RWPE2 (cell line): Measurements from ENCODE around the gene ADK.
"Not testable (repeated sequence)": the region's sequence is repeated elsewhere in the genome, so short reads cannot be mapped to it uniquely, and the experiment has no call there.

Experiments used
- ATAC-seq: fragments of 200-7000 bp; cut with Tn5 transposase; 3 replicates; pipeline ENCODE4 v1.9.1; 2021; ENCODE audit warnings: low read depth
- DNase-seq: peaks from one replicate; pipeline ENCODE4 v3.0.0-alpha.2; 2020; ENCODE audit warnings: low spot score
- H3K27ac ChIP-seq: fragments of 450-650 bp; 2 replicates; pipeline ENCODE4 v1.5.1; 2017; ENCODE audit warnings: mild to moderate bottlenecking; ENCODE audit not compliant: poor library complexity, severe bottlenecking
- H3K27me3 ChIP-seq: fragments of 250-450 bp; sonication (Bioruptor Pico); 2 replicates; pipeline ENCODE4 v1.5.1; 2021; ENCODE audit warnings: mild to moderate bottlenecking, moderate library complexity; ENCODE audit not compliant: insufficient read depth, poor library complexity, severe bottlenecking
- H3K36me3 ChIP-seq: fragments of 250-450 bp; sonication (Bioruptor Pico); 2 replicates; pipeline ENCODE4 v1.5.1; 2020; ENCODE audit warnings: low read depth, mild to moderate bottlenecking, moderate library complexity
- H3K4me1 ChIP-seq: fragments of 250-450 bp; sonication (Bioruptor Pico); 2 replicates; pipeline ENCODE4 v1.5.1; 2021; ENCODE audit warnings: mild to moderate bottlenecking, moderate library complexity; ENCODE audit not compliant: insufficient read depth, poor library complexity, severe bottlenecking
- H3K4me3 ChIP-seq: fragments of 250-450 bp; sonication (Bioruptor Pico); 2 replicates; pipeline ENCODE4 v1.5.1; 2021; ENCODE audit warnings: mild to moderate bottlenecking, moderate library complexity; ENCODE audit not compliant: severe bottlenecking
- H3K9me3 ChIP-seq: fragments of 250-450 bp; sonication (Bioruptor Pico); 2 replicates; pipeline ENCODE4 v1.5.1; 2021; ENCODE audit warnings: mild to moderate bottlenecking, moderate library complexity; ENCODE audit not compliant: severe bottlenecking
- CTCF ChIP-seq: fragments of 450-650 bp; IDR thresholded peaks from one replicate; pipeline ENCODE4 v1.5.1; 2017; ENCODE audit warnings: mild to moderate bottlenecking, moderate library complexity; ENCODE audit not compliant: poor library complexity, severe bottlenecking

ADK gene

GRCh38 chr10:74344306-74344705, 193.3 kb downstream of the ADK start:
- no peak overlapping the region for H3K27ac ChIP-seq
- H3K9me3 ChIP-seq = peaks cover 16% of the 10 kb centered on the region
- H3K4me3 ChIP-seq = no peak overlapping the region
- H3K36me3 ChIP-seq = peaks cover 20% of the 10 kb centered on the region
- H3K27me3 ChIP-seq = no peaks in the 10 kb centered on the region
- no peaks in the 10 kb centered on the region for H3K4me1 ChIP-seq
- no peak for ATAC-seq
- TF ChIP-seq CTCF = no peak
- DNase-seq = no peak

GRCh38 chr10:74347522-74347921, 196.5 kb downstream of the ADK start:
- no peak for ATAC-seq
- no peak for TF ChIP-seq CTCF
- peaks cover 12% of the 10 kb centered on the region for H3K9me3 ChIP-seq
- DNase-seq = no peak
- H3K27ac ChIP-seq = no peak overlapping the region
- H3K4me1 ChIP-seq = no peaks in the 10 kb centered on the region
- H3K4me3 ChIP-seq = no peak overlapping the region
- peaks cover 6% of the 10 kb centered on the region for H3K36me3 ChIP-seq
- H3K27me3 ChIP-seq = no peaks in the 10 kb centered on the region

GRCh38 chr10:74353021-74353420, 202.0 kb downstream of the ADK start:
- H3K4me1 ChIP-seq, ATAC-seq, DNase-seq: not testable (repeated sequence)

GRCh38 chr10:74361678-74362077, 210.7 kb downstream of the ADK start:
- ATAC-seq = no peak

More at GRCh38 chr10:74353021-74353420, 202.0 kb downstream of the ADK start:
- not testable (repeated sequence) for H3K9me3 ChIP-seq, H3K4me3 ChIP-seq, H3K27me3 ChIP-seq, H3K27ac ChIP-seq, H3K36me3 ChIP-seq

GRCh38 chr10:74363727-74364126, 212.7 kb downstream of the ADK start:
- H3K36me3 ChIP-seq = peaks cover 39% of the 10 kb centered on the region
- ATAC-seq (no peak), DNase-seq (no peak)
- H3K27me3 ChIP-seq = no peaks in the 10 kb centered on the region
- H3K4me3 ChIP-seq = no peak overlapping the region
- H3K9me3 ChIP-seq = peaks cover 13% of the 10 kb centered on the region
- peaks cover 20% of the 10 kb centered on the region for H3K4me1 ChIP-seq
- no peak for TF ChIP-seq CTCF
- H3K27ac ChIP-seq = no peak overlapping the region

More at GRCh38 chr10:74361678-74362077, 210.7 kb downstream of the ADK start:
- Histone ChIP-seq H3K27me3 (no peaks in the 10 kb centered on the region), H3K9me3 (peaks cover 13% of the 10 kb centered on the region), H3K36me3 (peaks cover 50% of the 10 kb centered on the region), H3K27ac (no peak overlapping the region), H3K4me1 (peaks cover 20% of the 10 kb centered on the region), H3K4me3 (no peak overlapping the region)
- no peak for DNase-seq
- no peak for TF ChIP-seq CTCF
